Epithelial cell of esophagus (primary cell): ENCODE results near the gene GLTP.
A peak's percentile ranks its signal among the peaks of the same experiment; 100 is the strongest.

Experiments used
- DNase-seq: peaks from one replicate; pipeline ENCODE4 v3.0.0; 2010; ENCODE audit warnings: low read depth
- H3K4me3 ChIP-seq: 2 replicates; pipeline ENCODE4 v1.5.1; 2011; ENCODE audit warnings: mild to moderate bottlenecking, low read length, control low read depth
- TF ChIP-seq, protein P1 (sequence below): IDR thresholded peaks from 2 replicates; pipeline ENCODE4 v1.5.1; 2011; ENCODE audit warnings: low read depth, mild to moderate bottlenecking, low read length, control low read depth, inconsistent platforms; ENCODE audit not compliant: insufficient read depth; ENCODE audit errors: missing control alignments

The GLTP gene

DNA sequence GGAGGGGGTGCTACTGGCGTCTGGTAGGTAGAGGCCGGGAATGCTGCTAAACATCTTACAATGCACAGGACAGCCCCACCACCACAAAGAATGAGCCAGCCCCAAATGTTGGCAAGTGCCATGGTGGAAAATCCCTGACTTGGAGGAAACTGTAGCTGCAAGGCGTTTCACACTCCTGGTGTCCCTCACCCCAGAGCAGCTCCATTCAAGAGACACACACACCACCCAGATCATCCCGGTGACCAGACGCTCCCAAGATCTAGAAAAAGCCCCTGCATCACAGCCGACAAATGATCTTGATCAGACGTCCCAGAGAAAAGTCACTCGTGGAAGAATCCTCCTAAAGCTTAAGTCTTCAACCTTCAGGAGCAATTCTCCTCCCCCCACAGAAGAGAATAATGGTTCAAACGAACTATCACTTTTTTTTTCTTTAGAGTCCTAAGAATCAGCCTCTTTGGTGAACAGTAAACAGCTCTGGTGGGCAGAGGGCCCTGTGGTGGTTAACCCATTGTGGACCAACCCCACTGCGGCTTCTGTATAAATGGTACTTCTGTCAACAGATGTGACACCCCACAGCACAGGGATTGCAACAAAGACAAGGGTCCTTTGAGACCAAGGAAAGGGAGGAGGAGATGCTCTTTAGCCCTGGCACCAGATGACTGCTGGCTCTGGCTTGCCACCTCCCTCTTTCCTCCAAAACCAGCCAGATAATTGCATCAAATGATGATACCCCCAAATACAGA lies 2.7 kb downstream of the GLTP start:
- TF ChIP-seq, protein P1, sequence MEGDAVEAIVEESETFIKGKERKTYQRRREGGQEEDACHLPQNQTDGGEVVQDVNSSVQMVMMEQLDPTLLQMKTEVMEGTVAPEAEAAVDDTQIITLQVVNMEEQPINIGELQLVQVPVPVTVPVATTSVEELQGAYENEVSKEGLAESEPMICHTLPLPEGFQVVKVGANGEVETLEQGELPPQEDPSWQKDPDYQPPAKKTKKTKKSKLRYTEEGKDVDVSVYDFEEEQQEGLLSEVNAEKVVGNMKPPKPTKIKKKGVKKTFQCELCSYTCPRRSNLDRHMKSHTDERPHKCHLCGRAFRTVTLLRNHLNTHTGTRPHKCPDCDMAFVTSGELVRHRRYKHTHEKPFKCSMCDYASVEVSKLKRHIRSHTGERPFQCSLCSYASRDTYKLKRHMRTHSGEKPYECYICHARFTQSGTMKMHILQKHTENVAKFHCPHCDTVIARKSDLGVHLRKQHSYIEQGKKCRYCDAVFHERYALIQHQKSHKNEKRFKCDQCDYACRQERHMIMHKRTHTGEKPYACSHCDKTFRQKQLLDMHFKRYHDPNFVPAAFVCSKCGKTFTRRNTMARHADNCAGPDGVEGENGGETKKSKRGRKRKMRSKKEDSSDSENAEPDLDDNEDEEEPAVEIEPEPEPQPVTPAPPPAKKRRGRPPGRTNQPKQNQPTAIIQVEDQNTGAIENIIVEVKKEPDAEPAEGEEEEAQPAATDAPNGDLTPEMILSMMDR, result no peak
- DNase-seq, result no peak

DNA sequence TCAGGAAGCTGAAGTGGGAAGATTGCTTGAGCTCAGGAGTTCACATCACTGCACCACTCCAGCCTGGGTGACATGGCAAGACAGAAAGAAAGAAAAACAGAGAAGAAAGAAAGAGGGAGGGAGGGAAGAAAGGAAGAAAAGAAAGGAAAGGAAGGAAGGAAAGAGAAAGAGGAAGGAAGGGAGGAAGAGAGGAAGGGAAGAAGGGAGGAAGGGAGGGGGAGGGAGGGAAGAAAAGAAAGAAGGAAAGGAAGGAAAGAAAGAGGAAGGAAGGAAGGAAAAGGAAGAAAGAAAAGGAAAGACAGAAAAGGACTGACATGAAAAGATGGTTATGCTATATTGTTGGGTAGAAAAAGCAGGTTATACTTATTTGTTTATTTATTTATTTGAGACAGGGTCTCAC lies 3.9 kb downstream of the GLTP start:
- TF ChIP-seq, protein P1, result no peak
- H3K4me3 ChIP-seq, result no peak overlapping the region
- no peak for DNase-seq

More for the DNA sequence above, 2.7 kb downstream of the GLTP start:
- H3K4me3 ChIP-seq, result peak overlapping the region; percentile 66

DNA sequence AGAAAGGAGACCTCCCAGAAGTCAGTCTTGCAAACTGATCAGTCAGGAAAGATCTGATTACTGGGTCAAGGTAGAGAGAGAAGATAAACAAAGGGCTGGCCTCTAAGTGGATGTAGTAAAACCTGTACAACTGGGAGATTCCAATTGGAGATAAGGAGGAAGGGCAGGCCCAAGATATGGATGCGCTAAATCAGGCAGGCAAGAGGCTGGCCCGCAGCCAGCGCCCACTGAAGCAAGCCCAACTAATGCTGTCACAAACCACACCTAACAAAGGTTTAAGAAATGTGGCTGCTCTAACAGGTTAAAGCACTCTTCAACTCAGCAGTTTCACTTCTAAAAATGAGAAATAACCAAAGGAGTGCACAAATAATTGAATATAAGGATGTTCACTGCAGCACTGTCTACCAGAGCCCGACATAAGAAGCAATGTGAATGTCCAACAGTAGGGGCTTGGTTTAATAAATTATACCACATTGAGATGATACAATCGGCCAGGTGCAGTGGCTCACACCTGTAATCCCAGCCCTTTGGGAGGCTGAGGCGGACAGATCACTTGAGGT lies 4.7 kb downstream of the GLTP start:
- H3K4me3 ChIP-seq, result no peak overlapping the region
- DNase-seq, result peak; percentile 69
- TF ChIP-seq, protein P1, result no peak

DNA sequence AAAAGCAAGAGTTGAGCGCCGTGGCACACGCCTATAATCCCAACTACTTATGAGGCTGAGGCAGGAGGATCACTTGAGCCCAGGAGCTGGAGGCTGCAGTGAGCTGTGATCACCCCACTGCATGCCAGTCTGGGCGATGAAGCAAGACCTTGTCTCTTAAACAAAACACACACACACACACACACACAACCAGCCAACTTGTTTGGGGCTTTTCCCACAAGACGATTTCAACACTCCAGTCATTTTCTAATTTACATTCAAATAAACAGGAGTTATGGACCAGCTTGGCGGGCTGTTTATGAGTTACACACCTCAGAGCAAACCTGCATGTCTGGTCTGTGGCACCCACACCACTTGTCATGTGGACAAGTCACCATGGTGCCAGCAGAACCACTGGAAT lies 6.7 kb downstream of the GLTP start:
- TF ChIP-seq, protein P1, result no peak
- peak; percentile 68 for DNase-seq
- H3K4me3 ChIP-seq, result no peak overlapping the region

DNA sequence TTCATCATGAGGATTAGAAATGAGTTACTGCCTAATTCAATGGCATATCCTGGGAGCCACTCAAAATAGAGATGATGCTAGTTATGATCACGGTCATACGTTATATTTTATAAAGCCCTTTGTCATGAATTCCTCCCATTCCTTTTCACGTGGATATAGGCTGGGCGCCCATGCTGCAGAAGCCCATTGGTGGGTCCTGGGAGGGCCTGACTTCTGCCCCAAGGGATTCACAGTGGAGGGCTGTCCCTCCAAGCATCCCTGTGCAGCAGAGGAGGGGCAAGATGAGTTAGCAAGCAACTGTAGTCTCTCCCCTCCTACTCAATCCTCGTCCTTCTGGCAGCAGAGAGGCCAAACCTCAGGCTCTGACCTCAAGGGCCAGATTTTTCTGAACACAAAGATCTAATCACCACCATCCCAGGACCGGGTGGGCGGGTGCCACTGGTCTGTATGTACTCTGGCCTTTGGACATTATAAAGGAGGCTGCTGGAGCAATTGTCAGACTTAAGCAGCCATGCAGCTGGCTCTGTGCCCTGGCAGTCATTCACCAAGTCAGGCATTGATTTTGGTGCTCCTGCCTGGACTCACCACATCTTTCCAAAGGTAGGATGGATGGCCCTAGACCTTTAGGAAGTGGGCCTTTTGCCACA lies 8.6 kb downstream of the GLTP start:
- no peak for DNase-seq
- no peak overlapping the region for H3K4me3 ChIP-seq
- TF ChIP-seq, protein P1, result no peak

DNA sequence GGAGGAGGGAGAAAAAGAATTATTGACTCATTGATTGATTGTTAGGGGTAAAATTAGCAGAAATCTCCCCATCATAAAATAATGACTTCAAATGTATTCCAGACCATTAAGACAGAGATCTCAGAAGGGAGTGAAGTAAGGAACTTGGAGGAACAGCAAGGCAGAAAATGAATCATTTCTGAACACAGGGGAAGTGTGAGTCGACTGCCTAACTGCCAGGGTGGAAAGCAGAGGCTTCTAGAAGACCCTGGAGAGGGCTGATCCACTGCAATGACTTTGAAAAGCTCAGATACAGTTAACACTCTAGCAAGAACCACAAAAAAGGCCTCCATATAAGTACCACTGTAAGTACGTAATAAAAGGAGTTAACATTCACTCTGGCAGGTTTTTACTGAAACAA lies 9.7 kb downstream of the GLTP start:
- H3K4me3 ChIP-seq, result no peak overlapping the region
- TF ChIP-seq, protein P1, result no peak
- DNase-seq, result peak; percentile 50
